ENCODE results near the gene BCL2L14.

DNA sequence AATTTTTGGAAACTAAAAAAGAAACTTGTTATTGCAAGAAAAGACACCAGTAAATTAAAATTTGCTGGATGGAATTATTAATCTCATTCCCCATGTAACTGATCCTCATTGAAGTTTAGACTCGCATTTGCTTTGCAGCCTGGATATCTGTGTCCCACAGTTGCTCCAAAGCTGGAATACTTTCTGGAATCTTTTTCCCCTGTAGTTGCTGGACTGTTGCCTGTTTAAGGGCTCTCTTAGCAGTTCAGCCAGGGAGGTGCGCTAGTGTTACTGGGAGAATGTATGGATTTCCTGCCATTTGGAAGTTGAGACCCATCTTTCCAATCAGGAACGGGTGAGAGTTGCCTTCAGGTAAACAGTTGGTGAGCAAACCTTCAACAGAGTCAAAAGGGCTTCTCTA is 20.3 kb downstream of the BCL2L14 start:
- TF ChIP-seq ZNF311 (tag by site-specific recombination; IDR thresholded peaks at IDR 0.05; ENCODE audit: borderline replicate concordance) (no peak), ZNF280C (tag by site-specific recombination; IDR thresholded peaks at IDR 0.05) (no peak), ATF2 (tag by site-specific recombination; IDR thresholded peaks at IDR 0.05; ENCODE audit: low read depth) (no peak)
- TF ChIP-seq, protein P1, sequence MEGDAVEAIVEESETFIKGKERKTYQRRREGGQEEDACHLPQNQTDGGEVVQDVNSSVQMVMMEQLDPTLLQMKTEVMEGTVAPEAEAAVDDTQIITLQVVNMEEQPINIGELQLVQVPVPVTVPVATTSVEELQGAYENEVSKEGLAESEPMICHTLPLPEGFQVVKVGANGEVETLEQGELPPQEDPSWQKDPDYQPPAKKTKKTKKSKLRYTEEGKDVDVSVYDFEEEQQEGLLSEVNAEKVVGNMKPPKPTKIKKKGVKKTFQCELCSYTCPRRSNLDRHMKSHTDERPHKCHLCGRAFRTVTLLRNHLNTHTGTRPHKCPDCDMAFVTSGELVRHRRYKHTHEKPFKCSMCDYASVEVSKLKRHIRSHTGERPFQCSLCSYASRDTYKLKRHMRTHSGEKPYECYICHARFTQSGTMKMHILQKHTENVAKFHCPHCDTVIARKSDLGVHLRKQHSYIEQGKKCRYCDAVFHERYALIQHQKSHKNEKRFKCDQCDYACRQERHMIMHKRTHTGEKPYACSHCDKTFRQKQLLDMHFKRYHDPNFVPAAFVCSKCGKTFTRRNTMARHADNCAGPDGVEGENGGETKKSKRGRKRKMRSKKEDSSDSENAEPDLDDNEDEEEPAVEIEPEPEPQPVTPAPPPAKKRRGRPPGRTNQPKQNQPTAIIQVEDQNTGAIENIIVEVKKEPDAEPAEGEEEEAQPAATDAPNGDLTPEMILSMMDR (tag by site-specific recombination; IDR thresholded peaks at IDR 0.05), result no peak
